Mesothelial cell of epicardium (in vitro differentiated cells): Measurements from ENCODE around the gene NELFCD. TPM values are rescaled to one million over a fixed set of nuclear protein-coding genes. Genes with fewer than 3 reads are reported as not detected.

ENCODE experiments used
- DNase-seq, 2 experiments: peaks; one replicate each; pipeline ENCODE4 v3.0.0; 2021; ENCODE audit warnings: low spot score in 2 of 2; ENCODE audit not compliant: unreplicated experiment in 2 of 2
- H3K27ac Mint-ChIP-seq: 2 replicates; pipeline ENCODE4 v1.8.0; 2021; ENCODE audit warnings: mixed read lengths
- H3K27me3 Mint-ChIP-seq: 2 replicates; pipeline ENCODE4 v1.8.0; 2021; ENCODE audit warnings: low read depth, mixed read lengths
- H3K36me3 Mint-ChIP-seq: 2 replicates; pipeline ENCODE4 v1.8.0; 2021; ENCODE audit warnings: mixed read lengths
- H3K4me1 Mint-ChIP-seq: 2 replicates; pipeline ENCODE4 v1.8.0; 2021; ENCODE audit warnings: mixed read lengths
- H3K4me3 Mint-ChIP-seq: 2 replicates; pipeline ENCODE4 v1.8.0; 2021; ENCODE audit warnings: mild to moderate bottlenecking, moderate library complexity, mixed read lengths
- H3K9me3 Mint-ChIP-seq: 2 replicates; pipeline ENCODE4 v1.8.0; 2021; ENCODE audit warnings: mixed read lengths
- CTCF ChIP-seq: fragments of 200-600 bp; sonication (generic); IDR thresholded peaks from one replicate; pipeline ENCODE4 v1.5.0; 2021; ENCODE audit warnings: antibody characterized with exemption; ENCODE audit not compliant: unreplicated experiment
- total RNA-seq: library from RNA; stranded (reverse); gene quantifications from 3 replicates; pipeline ENCODE4 v1.2.1, GENCODE V29; 2021

NELFCD gene
- total RNA-seq, 1 donor from 2014 or later: 106 TPM

- Mint-ChIP-seq H3K9me3 (no peaks in the 10 kb centered on the region), H3K4me3 (peak within 1 kb of the TSS; percentile 84), H3K27ac (peak within 1 kb of the TSS; percentile 64), H3K4me1 (peaks cover 31% of the 10 kb centered on the region), H3K27me3 (no peaks in the 10 kb centered on the region), H3K36me3 (peaks cover 9% of the 10 kb centered on the region)
- no peak for DNase-seq
- no peak for TF ChIP-seq CTCF
Observed at GRCh38 chr20:59042151-59042795, 61.2 kb downstream of the NELFCD start, which contains the start of gene PRELID3B. Gene PRELID3B (minus strand): TSS chr20:59042786. CDS start chr20:59042730, 56 bp downstream.

GRCh38 chr20:59042796-59043631, 62.0 kb downstream of the NELFCD start:
- H3K27ac Mint-ChIP-seq: no peak overlapping the region
- no peaks in the 10 kb centered on the region for H3K9me3 Mint-ChIP-seq
- H3K4me1 Mint-ChIP-seq: peaks cover 31% of the 10 kb centered on the region
- TF ChIP-seq CTCF: no peak
- DNase-seq: peak; percentile 83 to 88
- peak overlapping the region; percentile 84 for H3K4me3 Mint-ChIP-seq
- no peaks in the 10 kb centered on the region for H3K27me3 Mint-ChIP-seq
- peaks cover 6% of the 10 kb centered on the region for H3K36me3 Mint-ChIP-seq

GRCh38 chr20:59043698-59044097, 62.6 kb downstream of the NELFCD start:
- Mint-ChIP-seq H3K27me3 (no peaks in the 10 kb centered on the region), H3K9me3 (no peaks in the 10 kb centered on the region), H3K27ac (peak overlapping the region; percentile 21), H3K4me3 (peak overlapping the region; percentile 84), H3K36me3 (peaks cover 6% of the 10 kb centered on the region), H3K4me1 (peaks cover 31% of the 10 kb centered on the region)
- no peak for DNase-seq
- TF ChIP-seq CTCF: no peak

GRCh38 chr20:59044295-59044694, 63.2 kb downstream of the NELFCD start:
- TF ChIP-seq CTCF: no peak
- Mint-ChIP-seq H3K36me3 (peaks cover 6% of the 10 kb centered on the region), H3K27me3 (peaks cover 1% of the 10 kb centered on the region), H3K9me3 (no peaks in the 10 kb centered on the region), H3K27ac (no peak overlapping the region), H3K4me1 (peaks cover 31% of the 10 kb centered on the region), H3K4me3 (no peak overlapping the region)
- DNase-seq: no peak

Other genes with a start within 250 kb of the NELFCD start
- gene GNAS-AS1, start 130.4 kb upstream of the NELFCD start, total RNA-seq: 5.8 to 6.3 TPM (median 5.9 TPM) in 3 replicates
- gene GNAS, start 128.5 kb upstream of the NELFCD start, total RNA-seq: 1,218 to 1,240 TPM (median 1,226 TPM) in 3 replicates
- 65.3 to 67.7 TPM (median 65.3 TPM) in 3 replicates for gene CTSZ, start 26.0 kb downstream of the NELFCD start, total RNA-seq
- gene TUBB1, start 38.2 kb downstream of the NELFCD start, total RNA-seq: not detected in 3 replicates
- 46.7 to 52.7 TPM (median 47.8 TPM) in 3 replicates for gene ATP5F1E, start 51.1 kb downstream of the NELFCD start, total RNA-seq
- 44.9 to 45.5 TPM (median 45.2 TPM) in 3 replicates for gene PRELID3B, start 61.5 kb downstream of the NELFCD start, total RNA-seq
- 0.02 to 0.05 TPM (median 0.02 TPM) in 3 replicates for gene ZNF831, start 182.6 kb downstream of the NELFCD start, total RNA-seq